HepG2 (cell line): ENCODE results near the gene CNTD1. TPM values are rescaled to one million over a fixed set of nuclear protein-coding genes. Genes with fewer than 3 reads are reported as not detected.

Experiments used
- CENPT ChIP-seq: sonication (generic); formaldehyde crosslinking; IDR thresholded peaks from 2 replicates; pipeline ENCODE4 v1.8.0; 2022; ENCODE audit warnings: low read depth, mild to moderate bottlenecking, moderate library complexity, missing genetic modification reagents
- CERS6 ChIP-seq: sonication (generic); formaldehyde crosslinking; IDR thresholded peaks from 2 replicates; pipeline ENCODE4 v1.5.0; 2020; ENCODE audit warnings: missing genetic modification reagents
- GATA4 ChIP-seq: sonication (generic); IDR thresholded peaks from 2 replicates; pipeline ENCODE4 v1.6.1; 2016; ENCODE audit warnings: antibody characterized with exemption, low read depth, borderline replicate concordance
- HMGXB3 ChIP-seq: sonication (generic); formaldehyde crosslinking; IDR thresholded peaks from 2 replicates; pipeline ENCODE4 v1.4.0; 2020; ENCODE audit warnings: missing genetic modification reagents, borderline replicate concordance
- MXI1 ChIP-seq: IDR thresholded peaks from 3 replicates; pipeline ENCODE4 v1.6.1; 2012; ENCODE audit warnings: low read depth, low read length, inconsistent platforms, borderline replicate concordance
- ZFP62 ChIP-seq: sonication (generic); formaldehyde crosslinking; IDR thresholded peaks from 2 replicates; pipeline ENCODE4 v1.4.0; 2020; ENCODE audit warnings: missing genetic modification reagents
- ZMAT5 ChIP-seq: sonication (generic); formaldehyde crosslinking; IDR thresholded peaks from 2 replicates; pipeline ENCODE4 v1.5.0; 2020; ENCODE audit warnings: mild to moderate bottlenecking, low read depth, missing genetic modification reagents, borderline replicate concordance
- ZNF136 ChIP-seq: sonication (generic); formaldehyde crosslinking; IDR thresholded peaks from 2 replicates; pipeline ENCODE4 v1.8.1; 2022; ENCODE audit warnings: low read depth, mild to moderate bottlenecking, moderate library complexity, missing genetic modification reagents
- ZSCAN25 ChIP-seq: sonication (generic); formaldehyde crosslinking; IDR thresholded peaks from 2 replicates; pipeline ENCODE4 v1.8.0; 2022; ENCODE audit warnings: mild to moderate bottlenecking, missing genetic modification reagents
- polyA plus RNA-seq, 8 experiments: library from polyadenylated mRNA; depleted of rRNA in 3 of 8; stranded (reverse) in 7 of 8; unstranded in 1 of 8; fragments of >200 nt; fragmentation: Illumina TruSeq in 4 of 8; extraction: Trizol in 4 of 8; gene quantifications; 2 replicates each; pipeline versions ENCODE4 v1.2.1 to v1.2.3, GENCODE V29; 2011 to 2016; ENCODE audit warnings: low read depth in 4 of 8, missing spikeins in 1 of 8, mixed read lengths in 1 of 8; ENCODE audit not compliant: insufficient read depth in 1 of 8
- total RNA-seq, 5 experiments: library from RNA; depleted of rRNA; stranded (reverse); fragments of >200 nt; fragmentation: Illumina TruSeq; extraction: Trizol; gene quantifications; 2 replicates each; pipeline ENCODE4 v1.2.3, GENCODE V29; 2016; ENCODE audit warnings: low read depth in 1 of 5
- TF ChIP-seq, protein P1 (sequence below): sonication (generic); formaldehyde crosslinking; IDR thresholded peaks from 2 replicates; pipeline ENCODE4 v1.4.0; 2020; ENCODE audit warnings: missing genetic modification reagents, borderline replicate concordance
- TF ChIP-seq, protein P2 (sequence below): sonication (generic); formaldehyde crosslinking; IDR thresholded peaks from 2 replicates; pipeline ENCODE4 v1.8.0; 2022; ENCODE audit warnings: mild to moderate bottlenecking, missing genetic modification reagents, borderline replicate concordance
- TF ChIP-seq, protein P3 (sequence below): sonication (generic); formaldehyde crosslinking; conservative IDR thresholded peaks from 2 replicates; pipeline ENCODE4 v1.8.1; 2023; ENCODE audit warnings: missing genetic modification reagents

The CNTD1 gene
- total and polyA plus RNA-seq, 2 of the 13 experiments (the other 11 are each of a cell fraction or from before 2014, with no cell fraction given) = 0.11 to 0.15 TPM

GRCh38 chr17:42773290-42774035, 25.2 kb upstream of the CNTD1 start, which contains the start of gene VPS25 (continued):
- TF ChIP-seq, protein P1, sequence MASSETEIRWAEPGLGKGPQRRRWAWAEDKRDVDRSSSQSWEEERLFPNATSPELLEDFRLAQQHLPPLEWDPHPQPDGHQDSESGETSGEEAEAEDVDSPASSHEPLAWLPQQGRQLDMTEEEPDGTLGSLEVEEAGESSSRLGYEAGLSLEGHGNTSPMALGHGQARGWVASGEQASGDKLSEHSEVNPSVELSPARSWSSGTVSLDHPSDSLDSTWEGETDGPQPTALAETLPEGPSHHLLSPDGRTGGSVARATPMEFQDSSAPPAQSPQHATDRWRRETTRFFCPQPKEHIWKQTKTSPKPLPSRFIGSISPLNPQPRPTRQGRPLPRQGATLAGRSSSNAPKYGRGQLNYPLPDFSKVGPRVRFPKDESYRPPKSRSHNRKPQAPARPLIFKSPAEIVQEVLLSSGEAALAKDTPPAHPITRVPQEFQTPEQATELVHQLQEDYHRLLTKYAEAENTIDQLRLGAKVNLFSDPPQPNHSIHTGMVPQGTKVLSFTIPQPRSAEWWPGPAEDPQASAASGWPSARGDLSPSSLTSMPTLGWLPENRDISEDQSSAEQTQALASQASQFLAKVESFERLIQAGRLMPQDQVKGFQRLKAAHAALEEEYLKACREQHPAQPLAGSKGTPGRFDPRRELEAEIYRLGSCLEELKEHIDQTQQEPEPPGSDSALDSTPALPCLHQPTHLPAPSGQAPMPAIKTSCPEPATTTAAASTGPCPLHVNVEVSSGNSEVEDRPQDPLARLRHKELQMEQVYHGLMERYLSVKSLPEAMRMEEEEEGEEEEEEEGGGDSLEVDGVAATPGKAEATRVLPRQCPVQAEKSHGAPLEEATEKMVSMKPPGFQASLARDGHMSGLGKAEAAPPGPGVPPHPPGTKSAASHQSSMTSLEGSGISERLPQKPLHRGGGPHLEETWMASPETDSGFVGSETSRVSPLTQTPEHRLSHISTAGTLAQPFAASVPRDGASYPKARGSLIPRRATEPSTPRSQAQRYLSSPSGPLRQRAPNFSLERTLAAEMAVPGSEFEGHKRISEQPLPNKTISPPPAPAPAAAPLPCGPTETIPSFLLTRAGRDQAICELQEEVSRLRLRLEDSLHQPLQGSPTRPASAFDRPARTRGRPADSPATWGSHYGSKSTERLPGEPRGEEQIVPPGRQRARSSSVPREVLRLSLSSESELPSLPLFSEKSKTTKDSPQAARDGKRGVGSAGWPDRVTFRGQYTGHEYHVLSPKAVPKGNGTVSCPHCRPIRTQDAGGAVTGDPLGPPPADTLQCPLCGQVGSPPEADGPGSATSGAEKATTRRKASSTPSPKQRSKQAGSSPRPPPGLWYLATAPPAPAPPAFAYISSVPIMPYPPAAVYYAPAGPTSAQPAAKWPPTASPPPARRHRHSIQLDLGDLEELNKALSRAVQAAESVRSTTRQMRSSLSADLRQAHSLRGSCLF = 0 out of 2 replicates have a peak, but pooled peaks have one; percentile 66
- TF ChIP-seq HMGXB3 (CRISPR knock-in tag) = peak; percentile 96
- TF ChIP-seq MXI1 = peak; percentile 84; the same call in 2 of the 3 replicates
- TF ChIP-seq, protein P2, sequence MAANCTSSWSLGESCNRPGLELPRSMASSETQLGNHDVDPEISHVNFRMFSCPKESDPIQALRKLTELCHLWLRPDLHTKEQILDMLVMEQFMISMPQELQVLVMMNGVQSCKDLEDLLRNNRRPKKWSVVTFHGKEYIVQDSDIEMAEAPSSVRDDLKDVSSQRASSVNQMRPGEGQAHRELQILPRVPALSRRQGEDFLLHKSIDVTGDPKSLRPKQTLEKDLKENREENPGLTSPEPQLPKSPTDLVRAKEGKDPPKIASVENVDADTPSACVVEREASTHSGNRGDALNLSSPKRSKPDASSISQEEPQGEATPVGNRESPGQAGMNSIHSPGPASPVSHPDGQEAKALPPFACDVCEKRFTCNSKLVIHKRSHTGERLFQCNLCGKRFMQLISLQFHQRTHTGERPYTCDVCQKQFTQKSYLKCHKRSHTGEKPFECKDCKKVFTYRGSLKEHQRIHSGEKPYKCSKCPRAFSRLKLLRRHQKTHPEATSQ (CRISPR knock-in tag) = peak; percentile 33; the same call in 1 of the 2 replicates
- TF ChIP-seq, protein P3, sequence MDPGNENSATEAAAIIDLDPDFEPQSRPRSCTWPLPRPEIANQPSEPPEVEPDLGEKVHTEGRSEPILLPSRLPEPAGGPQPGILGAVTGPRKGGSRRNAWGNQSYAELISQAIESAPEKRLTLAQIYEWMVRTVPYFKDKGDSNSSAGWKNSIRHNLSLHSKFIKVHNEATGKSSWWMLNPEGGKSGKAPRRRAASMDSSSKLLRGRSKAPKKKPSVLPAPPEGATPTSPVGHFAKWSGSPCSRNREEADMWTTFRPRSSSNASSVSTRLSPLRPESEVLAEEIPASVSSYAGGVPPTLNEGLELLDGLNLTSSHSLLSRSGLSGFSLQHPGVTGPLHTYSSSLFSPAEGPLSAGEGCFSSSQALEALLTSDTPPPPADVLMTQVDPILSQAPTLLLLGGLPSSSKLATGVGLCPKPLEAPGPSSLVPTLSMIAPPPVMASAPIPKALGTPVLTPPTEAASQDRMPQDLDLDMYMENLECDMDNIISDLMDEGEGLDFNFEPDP (CRISPR knock-in tag) = no peak
- no peak for TF ChIP-seq ZMAT5 (CRISPR knock-in tag)
- TF ChIP-seq ZSCAN25 (CRISPR knock-in tag) = peak; percentile 77; the same call in 1 of the 2 replicates
- TF ChIP-seq ZFP62 (CRISPR knock-in tag) = no peak
- TF ChIP-seq CERS6 (CRISPR knock-in tag) = 0 out of 2 replicates have a peak, but pooled peaks have one; percentile 54
- TF ChIP-seq GATA4 = peak; percentile 84; the same call in 1 of the 2 replicates
- TF ChIP-seq ZNF136 (CRISPR knock-in tag) = peak; percentile 57; the same call in 1 of the 2 replicates
- TF ChIP-seq CENPT (CRISPR knock-in tag) = no peak
